Common myeloid progenitor, CD34-positive (primary cell): ENCODE measurements around the gene UNG.
"Not testable (repeated sequence)": the region's sequence is repeated elsewhere in the genome, so short reads cannot be mapped to it uniquely, and the experiment has no call there.

ENCODE experiments used
- CTCF ChIA-PET: fragments of 350-600 bp; sonication (Branson Sonifier 250); formaldehyde crosslinking; loops from one replicate; lab custom pipeline; 2021; ENCODE audit warnings: antibody characterized with exemption; lab: Charles Lee
- POLR2A ChIA-PET: fragments of 350-600 bp; sonication (Branson Sonifier 250); formaldehyde crosslinking; loops from one replicate; lab custom pipeline; 2021; ENCODE audit warnings: antibody characterized with exemption; lab: Charles Lee
- DNase-seq, 3 donors: peaks; one replicate each; pipeline versions ENCODE4 v3.0.0 to v3.0.0-alpha.2; 2013
- H3K27ac ChIP-seq, 2 experiments: 1 replicate in 1 of 2; 2 replicates in 1 of 2; pipeline ENCODE4 v1.7.0; 2013; ENCODE audit warnings: inconsistent platforms in 2 of 2, low read length in 2 of 2, mild to moderate bottlenecking in 2 of 2, low read depth in 1 of 2, moderate library complexity in 1 of 2; ENCODE audit not compliant: severe bottlenecking in 2 of 2, insufficient read depth in 1 of 2, poor library complexity in 1 of 2
- H3K27me3 ChIP-seq, 5 experiments: replicated peaks in 2 of 5; 1 replicate in 3 of 5; 2 replicates in 2 of 5; pipeline versions ENCODE4 v1.6.1 to v1.7.0; 2013; ENCODE audit warnings: low read length in 4 of 5, mild to moderate bottlenecking in 2 of 5, moderate library complexity in 2 of 5, inconsistent platforms in 1 of 5; ENCODE audit not compliant: insufficient read depth in 5 of 5, control insufficient read depth in 4 of 5
- H3K36me3 ChIP-seq, 4 experiments: 1 replicate in 2 of 4; 2 replicates in 2 of 4; pipeline versions ENCODE4 v1.6.1 to v1.7.0; 2013; ENCODE audit warnings: low read length in 3 of 4, control low read depth in 1 of 4, mild to moderate bottlenecking in 1 of 4; ENCODE audit not compliant: control insufficient read depth in 4 of 4, insufficient read depth in 4 of 4
- H3K4me1 ChIP-seq, 4 experiments: 1 replicate in 3 of 4; 2 replicates in 1 of 4; pipeline versions ENCODE4 v1.6.1 to v1.7.1; 2013; ENCODE audit warnings: low read length in 3 of 4, mild to moderate bottlenecking in 3 of 4, control low read depth in 1 of 4, inconsistent platforms in 1 of 4, moderate library complexity in 1 of 4; ENCODE audit not compliant: control insufficient read depth in 4 of 4, insufficient read depth in 4 of 4; ENCODE audit errors: control extremely low read depth in 1 of 4
- H3K4me3 ChIP-seq, 7 experiments: 1 replicate in 4 of 7; 2 replicates in 3 of 7; pipeline versions ENCODE4 v1.5.1 to v1.7.0; 2013; ENCODE audit warnings: mild to moderate bottlenecking in 7 of 7, low read length in 6 of 7, moderate library complexity in 6 of 7, inconsistent platforms in 2 of 7, low read depth in 2 of 7, control low read depth in 1 of 7; ENCODE audit not compliant: insufficient read depth in 4 of 7, control insufficient read depth in 1 of 7; ENCODE audit errors: extremely low read depth in 1 of 7
- H3K9me3 ChIP-seq, 5 experiments: 1 replicate in 4 of 5; 2 replicates in 1 of 5; pipeline versions ENCODE4 v1.6.1 to v1.7.1; 2013; ENCODE audit warnings: low read length in 4 of 5, mild to moderate bottlenecking in 2 of 5, inconsistent platforms in 1 of 5, low read depth in 1 of 5, moderate library complexity in 1 of 5; ENCODE audit not compliant: control insufficient read depth in 4 of 5, insufficient read depth in 2 of 5; ENCODE audit errors: control extremely low read depth in 1 of 5
- WGBS: methylation state at CpG from one replicate; pipeline ENCODE4 v1.1.5; 2013; ENCODE audit not compliant: insufficient coverage; 5-methylcytosine and 5-hydroxymethylcytosine counted together

UNG gene

DNA sequence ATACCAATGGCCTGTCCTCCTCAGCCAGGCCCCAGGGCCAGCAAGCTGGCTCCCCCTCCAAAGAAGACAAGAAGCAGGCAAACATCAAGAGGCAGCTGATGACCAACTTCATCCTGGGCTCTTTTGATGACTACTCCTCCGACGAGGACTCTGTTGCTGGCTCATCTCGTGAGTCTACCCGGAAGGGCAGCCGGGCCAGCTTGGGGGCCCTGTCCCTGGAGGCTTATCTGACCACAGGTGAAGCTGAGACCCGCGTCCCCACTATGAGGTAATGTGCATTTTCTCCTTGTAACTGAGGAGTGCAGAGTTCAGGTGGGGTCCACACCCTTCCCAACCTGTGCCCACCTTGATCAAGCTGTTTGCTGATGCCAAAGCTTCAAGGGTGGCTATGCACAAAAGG is 42.4 kb downstream of the UNG start:
- WGBS, result 98% methylated on average over 5 of the region's 7 CpGs

DNA sequence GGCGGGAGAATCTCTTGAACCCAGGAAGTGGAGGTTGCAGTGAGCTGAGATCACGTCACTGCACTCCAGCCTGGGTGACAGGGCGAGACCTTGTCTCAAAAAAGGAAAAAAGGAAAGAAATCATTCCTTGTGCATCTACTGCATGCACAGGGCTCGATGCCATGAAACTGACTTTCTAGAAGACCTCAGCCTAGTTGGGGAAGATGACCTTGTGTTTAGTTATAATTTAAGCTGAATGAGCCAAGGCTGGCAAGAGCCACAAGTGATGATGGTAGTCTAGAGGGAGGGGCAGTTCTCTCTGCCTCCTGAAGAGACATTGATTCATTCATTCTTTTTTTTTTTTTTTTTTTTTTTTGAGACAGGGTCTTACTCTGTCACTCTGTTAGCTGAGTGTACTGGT is 43.2 kb downstream of the UNG start:
- WGBS, result 100% methylated on average over 4 of the region's 4 CpGs
- Histone ChIP-seq H3K27me3 (no peaks in the 10 kb centered on the region), H3K4me3 (no peak overlapping the region), H3K4me1 (no peaks in the 10 kb centered on the region), H3K36me3 (no peaks in the 10 kb centered on the region), H3K27ac (no peak overlapping the region), H3K9me3 (peaks cover 0 to 4% (median 0%) of the 10 kb centered on the region in 5 experiments)
- POLR2A ChIA-PET, result no interaction called here
- no peak for DNase-seq
- CTCF ChIA-PET, result no interaction called here

More for the DNA sequence above, 42.4 kb downstream of the UNG start:
- POLR2A ChIA-PET, result no interaction called here
- peaks cover 0 to 4% (median 2%) of the 10 kb centered on the region in 5 experiments for H3K9me3 ChIP-seq
- H3K36me3 ChIP-seq, result no peaks in the 10 kb centered on the region
- no peaks in the 10 kb centered on the region for H3K4me1 ChIP-seq
- H3K27ac ChIP-seq, result no peak overlapping the region
- no peak overlapping the region for H3K4me3 ChIP-seq
- CTCF ChIA-PET, result interaction anchor here (0.6 kb wide), 1 partner anchor 17 kb away, joined by 3 read pairs; no protein-coding TSS in a partner anchor
- H3K27me3 ChIP-seq, result no peaks in the 10 kb centered on the region
- no peak for DNase-seq

DNA sequence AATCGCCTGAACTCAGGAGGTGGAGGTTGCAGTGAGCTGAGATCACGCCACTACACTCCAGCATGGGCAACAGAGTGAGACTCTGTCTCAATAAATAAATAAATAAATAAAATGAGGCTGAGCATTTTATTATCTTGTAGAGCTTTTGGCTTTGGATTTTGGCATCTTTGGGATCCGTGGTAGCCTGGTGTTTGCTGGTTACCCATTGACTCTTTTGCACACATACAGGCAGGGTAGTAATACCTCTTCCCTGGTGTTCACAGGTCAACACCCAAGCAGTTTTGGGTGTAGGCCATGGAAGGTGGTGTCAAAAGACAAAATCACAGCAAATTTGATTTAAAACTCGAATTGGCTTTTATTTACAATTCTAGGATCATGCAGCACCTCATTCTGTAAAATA is 46.8 kb downstream of the UNG start:
- CTCF ChIA-PET, result interaction anchor here (1.3 kb wide), 1 partner anchor 12 kb away, joined by 4 read pairs; no protein-coding TSS in a partner anchor
- POLR2A ChIA-PET, result no interaction called here
- WGBS, result 40% methylated on average over 2 of the region's 4 CpGs
- Histone ChIP-seq H3K27ac (no peak overlapping the region), H3K9me3 (no peaks in the 10 kb centered on the region), H3K4me3 (no peak overlapping the region), H3K27me3 (peaks cover 0 to 2% (median 0%) of the 10 kb centered on the region in 5 experiments), H3K36me3 (no peaks in the 10 kb centered on the region), H3K4me1 (no peaks in the 10 kb centered on the region)
- no peak for DNase-seq

DNA sequence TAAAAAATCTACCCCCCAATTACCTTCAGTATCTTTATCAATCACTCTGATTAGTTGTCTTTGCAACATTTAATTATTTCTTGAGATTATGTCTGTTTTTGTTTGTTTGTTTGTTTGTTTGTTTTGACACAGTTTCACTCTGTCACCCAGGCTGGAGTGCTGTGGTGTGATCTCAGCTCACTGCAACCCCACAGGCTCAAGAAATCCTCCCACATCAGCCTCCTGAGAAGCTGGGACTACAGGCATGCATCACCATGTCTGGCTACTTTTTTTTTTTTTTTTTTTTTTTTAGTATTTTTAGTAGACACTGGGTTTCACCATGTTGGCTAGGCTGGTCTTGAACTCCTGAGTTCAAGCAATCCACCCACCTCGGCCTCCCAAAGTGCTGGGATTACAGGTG is 49.7 kb downstream of the UNG start:
- H3K27me3 ChIP-seq, H3K4me1 ChIP-seq, H3K36me3 ChIP-seq, H3K27ac ChIP-seq, POLR2A ChIA-PET, DNase-seq, CTCF ChIA-PET, H3K9me3 ChIP-seq, H3K4me3 ChIP-seq: not testable (repeated sequence)
- WGBS, result 100% methylated on average over 1 of the region's 1 CpG

DNA sequence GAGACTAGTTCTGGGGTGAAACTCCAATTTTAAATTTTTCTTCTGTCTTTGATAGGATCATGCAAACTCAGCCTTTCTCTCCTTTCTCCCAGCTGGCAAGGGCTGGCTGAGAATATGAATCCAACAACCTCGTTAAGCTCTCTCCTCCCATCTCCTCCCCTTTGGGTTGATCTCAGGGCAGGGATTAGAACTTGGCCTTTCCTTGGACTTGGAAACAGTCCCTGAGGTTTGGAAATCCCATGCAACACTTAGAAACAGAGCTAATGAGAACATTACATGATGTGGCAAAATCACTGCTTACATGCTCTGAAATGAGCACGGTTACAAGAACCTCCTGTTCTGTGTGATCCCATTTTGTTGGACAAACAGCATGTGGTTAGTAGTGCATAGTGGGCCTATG is 50.6 kb downstream of the UNG start:
- no peaks in the 10 kb centered on the region for H3K36me3 ChIP-seq
- no peak overlapping the region for H3K4me3 ChIP-seq
- H3K27ac ChIP-seq, result no peak overlapping the region
- no peaks in the 10 kb centered on the region for H3K4me1 ChIP-seq
- 71% methylated on average over 2 of the region's 2 CpGs for WGBS
- peaks cover 0 to 4% (median 0%) of the 10 kb centered on the region in 5 experiments for H3K27me3 ChIP-seq
- ChIA-PET POLR2A (no interaction called here), CTCF (interaction anchor here (0.6 to 1.0 kb wide), 2 partner anchors 12 to 1583 kb away, joined by 3 read pairs; no protein-coding TSS in a partner anchor)
- DNase-seq, result no peak
- no peaks in the 10 kb centered on the region for H3K9me3 ChIP-seq

DNA sequence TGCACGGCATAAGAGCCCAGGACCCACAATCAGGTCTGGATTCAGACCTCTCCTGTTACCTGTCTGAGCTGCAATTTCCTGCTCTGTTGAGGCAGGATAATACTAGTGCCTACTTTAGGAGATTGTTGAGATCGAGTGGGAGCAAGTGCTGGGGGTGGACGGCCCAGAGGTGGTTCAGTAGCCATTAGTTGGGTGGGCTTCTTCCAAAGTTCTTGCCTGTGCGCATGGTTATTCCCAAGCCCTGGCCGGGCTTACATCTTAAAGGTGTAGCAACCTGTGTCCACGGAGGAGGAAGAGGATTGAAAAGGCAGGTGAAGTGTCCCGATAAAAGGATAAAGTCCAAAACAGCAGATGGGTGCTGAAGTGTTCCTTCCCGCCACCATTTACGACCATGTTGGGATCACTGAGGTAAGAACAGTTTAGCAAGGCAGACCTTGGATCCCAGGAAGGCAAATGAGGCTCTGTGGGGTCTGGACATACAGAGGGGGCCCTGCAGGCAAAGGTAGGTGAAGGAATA is 52.8 kb downstream of the UNG start:
- ChIA-PET POLR2A (no interaction called here), CTCF (no interaction called here)

DNA sequence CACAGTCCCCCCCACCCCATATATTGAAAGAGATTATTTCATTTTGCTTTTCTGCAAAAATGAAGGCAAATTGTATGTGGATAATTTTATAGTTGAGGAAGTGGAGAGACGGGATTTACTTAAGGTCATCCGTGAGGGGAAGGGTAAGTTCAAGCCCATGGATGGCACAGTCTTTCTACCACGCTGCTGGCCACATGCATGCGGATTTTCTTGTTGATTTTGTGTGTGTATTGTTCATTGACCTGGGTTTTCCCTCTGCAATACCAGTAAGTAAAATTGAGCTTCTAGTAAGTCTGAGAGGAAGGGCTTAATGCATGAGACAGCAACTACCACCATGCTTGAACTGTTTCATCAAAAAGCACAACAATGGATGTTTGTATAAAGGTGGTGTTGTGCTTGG is 54.1 kb downstream of the UNG start:
- 100% methylated on average over 2 of the region's 4 CpGs for WGBS
- CTCF ChIA-PET, result interaction anchor here (1.0 kb wide), 1 partner anchor 39 kb away, joined by 3 read pairs; no protein-coding TSS in a partner anchor
- POLR2A ChIA-PET, result no interaction called here

More for the DNA sequence above, 52.8 kb downstream of the UNG start:
- DNase-seq, result no peak
- peaks cover 0 to 13% (median 12%) of the 10 kb centered on the region in 4 experiments for H3K4me1 ChIP-seq
- no peak overlapping the region for H3K27ac ChIP-seq
- H3K27me3 ChIP-seq, result peaks cover 0 to 6% (median 0%) of the 10 kb centered on the region in 5 experiments
- 98% methylated on average over 7 of the region's 9 CpGs for WGBS
- H3K9me3 ChIP-seq, result no peaks in the 10 kb centered on the region
- no peak overlapping the region for H3K4me3 ChIP-seq
- H3K36me3 ChIP-seq, result no peaks in the 10 kb centered on the region

More for the DNA sequence above, 54.1 kb downstream of the UNG start:
- Histone ChIP-seq H3K36me3 (no peaks in the 10 kb centered on the region), H3K4me1 (peaks cover 0 to 19% (median 17%) of the 10 kb centered on the region in 4 experiments), H3K27ac (no peak overlapping the region), H3K9me3 (no peaks in the 10 kb centered on the region), H3K4me3 (no peak overlapping the region), H3K27me3 (peaks cover 0 to 6% (median 0%) of the 10 kb centered on the region in 5 experiments)
- DNase-seq, result no peak
